ENCODE measurements around the gene CCNG2.

Gene CCNG2

DNA sequence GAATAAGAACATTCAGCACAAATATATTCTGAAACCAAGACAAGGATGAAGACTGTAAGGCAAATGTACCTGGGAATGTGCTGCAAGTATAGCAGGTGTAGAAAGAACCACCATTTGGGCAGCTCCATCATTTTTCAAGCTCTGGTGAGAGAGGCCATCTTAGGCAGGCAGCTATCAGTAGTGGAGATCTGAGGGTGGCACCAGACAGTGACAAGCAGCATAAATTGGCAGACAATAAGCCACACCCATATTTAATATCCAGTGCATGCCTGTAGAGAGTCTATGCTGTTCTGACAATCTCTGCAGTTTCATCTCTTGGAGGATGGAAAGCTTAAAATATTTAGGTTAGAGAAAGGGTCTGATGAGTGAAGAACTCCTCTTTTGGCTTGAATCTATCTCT lies 22.5 kb downstream of the CCNG2 start:
- no peak for DNase-seq

DNA sequence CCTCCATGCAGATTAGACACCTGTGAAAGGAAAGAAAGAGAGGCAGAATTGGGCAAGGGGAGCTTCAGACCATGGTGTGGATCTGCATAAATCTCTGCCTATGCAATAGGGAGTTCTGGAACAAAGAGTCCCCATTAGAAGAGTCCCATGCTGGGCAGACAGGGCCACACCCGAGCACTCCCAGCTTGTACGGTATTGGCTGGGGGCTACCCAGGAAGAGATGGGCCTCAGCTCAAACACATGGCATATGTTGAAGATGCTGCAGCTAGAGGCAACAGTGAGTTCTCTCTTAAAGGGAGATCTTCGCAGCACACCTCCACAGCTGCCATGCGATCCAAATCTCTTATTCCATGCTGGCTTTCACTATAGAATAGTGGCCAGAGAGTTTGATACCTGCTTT lies 24.7 kb downstream of the CCNG2 start:
- no peak for DNase-seq

DNA sequence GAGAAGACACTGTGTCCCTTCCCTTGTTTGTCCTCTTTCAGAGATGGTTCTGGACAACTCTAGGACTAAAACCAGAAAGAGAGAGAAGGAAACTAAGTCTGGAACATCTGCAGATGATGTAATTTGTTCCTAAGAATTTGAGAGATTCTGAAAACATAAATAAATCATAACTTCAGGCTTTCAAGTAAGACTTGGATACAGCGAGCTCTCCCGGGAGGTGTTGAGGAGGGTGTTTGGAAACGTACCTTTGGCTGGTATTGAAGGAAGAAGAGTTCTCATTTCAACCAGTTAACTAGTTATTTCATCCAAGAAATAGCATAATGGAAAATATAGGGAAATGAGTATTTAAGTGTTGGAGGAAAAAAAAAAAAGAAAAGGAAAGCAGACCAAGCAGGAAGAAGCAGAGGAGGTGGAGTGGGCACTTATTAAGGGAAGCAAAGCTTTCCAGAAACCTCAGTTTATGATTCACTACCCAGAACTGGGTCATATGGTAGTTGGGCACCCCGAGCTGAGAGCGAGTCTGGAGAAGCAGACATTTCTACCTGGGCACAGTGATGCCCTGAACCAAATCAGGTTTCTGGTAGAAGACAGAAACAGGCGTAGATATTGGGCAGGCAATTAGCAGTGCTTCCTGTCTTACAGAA lies 26.9 kb downstream of the CCNG2 start:
- DNase-seq = no peak

DNA sequence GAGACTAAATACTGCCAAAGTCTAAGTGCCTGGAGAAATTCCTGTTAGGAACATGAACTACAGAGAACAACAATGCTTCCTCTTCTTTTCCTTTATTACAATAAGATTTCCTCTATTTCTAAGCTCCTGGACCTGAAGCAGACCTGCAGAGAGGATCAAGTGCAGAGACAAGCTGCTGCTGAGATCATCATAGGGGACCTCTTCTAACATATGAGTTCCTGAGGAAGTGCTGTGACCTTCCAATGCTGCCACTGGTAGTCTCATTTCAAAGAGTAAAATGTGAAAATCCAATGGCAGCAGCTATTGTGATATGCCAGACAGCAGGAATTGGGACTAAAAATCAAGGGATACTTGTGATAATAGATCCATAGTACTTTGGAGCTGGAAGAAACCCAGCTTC lies 28.0 kb downstream of the CCNG2 start:
- no peak for DNase-seq

DNA sequence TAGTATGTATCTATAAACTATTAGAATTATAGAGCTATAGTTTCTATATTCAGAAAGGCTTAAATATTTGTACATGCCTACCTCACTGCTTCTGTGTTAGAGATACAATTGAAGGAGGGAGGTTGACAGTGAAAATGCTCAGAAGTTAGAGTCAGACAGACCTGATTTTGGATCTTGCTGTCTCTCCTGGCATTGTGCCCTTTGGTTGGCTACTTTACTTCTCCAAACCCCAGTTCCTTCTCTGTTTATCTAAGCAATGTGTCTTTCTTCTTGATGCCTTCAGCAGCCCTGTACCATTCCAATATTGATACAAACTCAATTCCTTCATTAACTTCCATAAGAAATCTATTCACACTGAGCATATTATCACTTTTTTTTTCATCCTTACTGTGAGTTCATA lies 28.7 kb downstream of the CCNG2 start:
- DNase-seq = no peak

DNA sequence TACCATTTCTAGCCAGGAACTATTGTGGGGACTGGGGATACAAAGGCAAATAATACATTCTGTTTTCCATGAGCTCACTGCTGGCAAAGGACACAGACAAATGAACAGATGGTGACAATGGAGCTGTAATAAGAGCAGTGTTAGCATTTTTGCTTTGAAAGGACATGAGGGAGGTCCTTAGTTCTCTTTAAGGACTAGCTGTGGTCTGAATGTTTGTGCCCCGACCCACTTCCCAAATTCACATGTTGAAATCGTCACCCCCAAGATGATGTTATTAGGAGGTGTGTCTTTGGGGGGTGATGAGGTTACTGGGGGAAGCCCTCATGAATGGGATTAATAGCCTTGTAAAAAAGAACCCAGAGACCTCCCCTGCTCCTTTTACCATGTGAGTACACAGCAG lies 30.3 kb downstream of the CCNG2 start:
- peak; percentile 48 for DNase-seq

DNA sequence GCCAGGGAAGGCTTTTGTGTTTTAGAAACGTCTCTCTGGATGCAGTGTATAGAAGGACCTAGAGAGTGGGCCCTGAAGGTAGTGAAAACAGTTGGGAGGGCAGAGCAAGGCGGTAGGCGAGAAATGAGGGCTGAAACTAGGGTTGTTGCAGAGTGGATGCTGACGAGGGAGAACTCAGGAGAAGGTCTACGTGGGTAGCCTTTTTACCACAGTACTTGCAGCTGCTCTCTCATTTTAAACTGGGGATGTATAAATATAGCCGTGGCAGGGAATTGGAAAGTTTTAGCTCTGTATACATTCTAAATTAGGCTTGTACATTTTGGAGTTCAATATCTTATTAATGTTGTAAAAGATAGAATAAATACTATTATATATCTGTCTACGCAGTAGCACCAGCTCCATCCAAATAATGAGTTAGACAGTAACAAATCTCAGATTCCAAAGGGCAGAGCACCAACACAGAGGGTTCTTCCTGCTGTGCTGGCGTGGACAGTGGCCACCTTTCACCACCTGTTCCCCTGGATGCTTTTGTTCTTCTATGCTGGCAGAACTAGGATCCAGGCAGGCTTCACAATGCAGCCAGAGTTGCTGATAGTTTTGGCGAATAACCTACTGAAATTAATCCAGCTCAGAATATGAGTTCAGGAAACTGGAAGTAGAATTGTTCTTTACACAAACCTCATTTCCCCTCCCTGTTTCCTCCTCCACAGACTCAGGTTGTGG lies 31.7 kb downstream of the CCNG2 start:
- DNase-seq = no peak

DNA sequence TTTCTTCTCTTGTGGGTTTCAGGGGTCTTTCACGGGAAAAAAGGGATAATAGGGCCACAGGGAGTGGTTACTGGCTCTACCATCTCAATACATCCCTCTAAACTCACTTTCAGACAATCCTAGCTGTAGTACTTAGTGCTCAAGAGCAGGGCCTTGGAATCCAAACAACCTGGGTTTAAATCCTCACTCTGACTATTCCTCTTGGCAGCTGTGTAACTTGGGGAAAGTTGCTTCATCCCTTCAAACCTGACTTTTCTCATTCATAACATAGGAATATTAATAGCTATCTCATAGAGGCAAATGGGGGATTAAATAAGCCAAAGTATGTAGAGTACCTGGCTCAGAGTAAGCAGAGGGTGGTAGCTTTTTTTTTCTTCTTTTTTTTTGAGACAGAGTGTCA lies 32.4 kb downstream of the CCNG2 start:
- DNase-seq = no peak

DNA sequence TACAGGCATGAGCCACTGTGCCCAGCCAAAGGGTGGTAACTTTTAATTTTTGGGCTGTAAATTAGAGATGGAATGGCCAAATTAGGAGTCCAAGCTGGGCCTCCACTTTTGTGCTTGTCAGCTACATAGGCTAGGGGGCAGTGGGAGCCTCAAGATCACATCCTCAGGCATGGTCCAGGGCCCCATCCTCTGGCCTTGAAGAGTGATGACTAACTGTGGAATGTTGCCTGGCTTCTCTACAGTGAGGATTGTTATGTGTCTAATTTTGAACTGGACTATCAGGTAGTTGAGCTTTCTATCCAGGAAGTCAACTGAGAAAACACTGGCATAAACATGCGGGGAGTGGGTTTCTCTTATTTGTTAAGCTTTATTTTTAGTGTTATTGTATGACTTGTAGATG lies 33.0 kb downstream of the CCNG2 start:
- no peak for DNase-seq

DNA sequence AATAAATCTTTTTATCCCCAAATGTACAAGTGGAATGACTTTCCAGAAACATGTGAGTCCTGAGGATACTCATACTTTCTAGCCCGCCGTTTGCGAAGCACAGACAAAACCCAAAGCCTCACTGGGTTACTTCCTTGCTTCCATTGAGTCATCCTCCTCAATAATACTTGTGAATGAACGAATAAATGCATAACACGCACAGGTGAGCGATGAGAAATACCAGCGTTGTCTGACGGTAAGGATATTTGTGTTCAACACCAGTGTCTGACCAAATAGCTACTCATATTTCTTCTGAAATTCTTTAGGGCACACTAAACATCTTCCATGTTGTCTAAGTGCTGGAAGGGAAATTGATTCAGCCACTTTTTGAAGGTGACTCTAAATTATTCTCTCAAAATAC lies 36.0 kb downstream of the CCNG2 start:
- DNase-seq = no peak

DNA sequence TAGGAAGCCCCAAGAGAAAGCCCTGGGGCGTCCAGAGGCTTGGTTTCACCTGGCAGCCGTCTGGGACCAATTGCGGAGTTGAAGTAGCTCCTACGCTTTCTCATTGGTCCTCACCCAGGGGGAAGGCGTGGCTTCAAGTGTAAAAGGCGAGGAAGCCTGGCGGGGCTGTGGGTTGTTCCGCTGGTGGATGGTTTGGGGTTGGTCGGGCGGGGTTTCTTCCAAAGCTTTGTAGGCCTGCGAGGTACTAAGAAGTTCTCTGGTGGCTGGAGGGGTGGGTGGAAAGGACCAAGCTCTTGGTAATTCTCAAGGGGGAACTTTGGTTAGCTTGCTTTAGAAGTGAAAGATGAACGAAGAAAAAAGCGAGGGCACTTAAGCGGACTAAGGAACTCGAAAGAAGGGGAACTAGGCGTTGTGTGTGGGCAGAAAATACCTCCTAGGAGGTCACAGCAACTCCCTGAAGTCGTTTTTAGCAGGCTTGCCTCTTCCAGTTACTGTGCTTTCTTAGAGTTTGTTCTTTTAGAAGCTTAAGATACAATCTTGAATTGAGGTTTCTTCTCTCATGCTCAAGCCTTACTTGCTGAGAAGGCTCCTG lies 36.6 kb downstream of the CCNG2 start:
- no peak for DNase-seq

DNA sequence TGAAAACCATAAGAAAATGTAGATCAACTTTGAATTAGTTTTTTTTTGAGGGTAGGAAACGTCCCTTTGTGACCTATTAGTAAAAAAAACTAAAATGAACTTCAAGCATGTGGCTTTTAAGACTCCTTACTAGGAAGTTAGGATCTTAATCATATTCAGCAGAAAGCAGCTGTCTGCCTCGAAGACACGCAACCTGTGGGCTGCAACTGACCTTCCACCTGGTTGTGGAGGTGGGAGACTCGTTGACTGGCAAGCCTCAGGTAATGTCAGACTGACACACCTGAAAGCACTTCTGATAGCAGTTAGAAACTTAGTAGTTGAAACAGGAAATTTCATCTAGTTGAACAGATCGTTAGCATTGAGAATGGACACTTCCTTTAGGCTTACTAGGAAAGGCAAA lies 37.4 kb downstream of the CCNG2 start:
- no peak for DNase-seq

DNA sequence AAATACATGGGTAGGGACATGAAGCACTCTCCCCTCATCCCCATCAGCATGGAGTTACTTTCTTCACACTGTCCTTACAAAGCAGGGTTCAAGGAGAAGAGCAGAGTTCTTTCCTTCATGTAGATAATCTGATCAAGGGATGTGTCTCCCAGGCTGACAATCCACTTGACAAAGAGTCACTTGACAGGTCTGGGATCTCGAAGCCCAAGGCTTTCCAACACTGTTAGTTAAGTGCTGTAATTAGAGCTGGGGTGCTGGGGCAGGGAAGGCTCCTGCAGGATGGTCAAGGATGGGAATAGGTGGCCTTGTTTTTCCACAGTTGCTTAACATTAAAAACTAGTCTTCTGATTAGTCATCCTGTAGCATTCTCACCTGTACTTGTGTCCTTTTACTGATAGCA lies 38.0 kb downstream of the CCNG2 start:
- DNase-seq = no peak

DNA sequence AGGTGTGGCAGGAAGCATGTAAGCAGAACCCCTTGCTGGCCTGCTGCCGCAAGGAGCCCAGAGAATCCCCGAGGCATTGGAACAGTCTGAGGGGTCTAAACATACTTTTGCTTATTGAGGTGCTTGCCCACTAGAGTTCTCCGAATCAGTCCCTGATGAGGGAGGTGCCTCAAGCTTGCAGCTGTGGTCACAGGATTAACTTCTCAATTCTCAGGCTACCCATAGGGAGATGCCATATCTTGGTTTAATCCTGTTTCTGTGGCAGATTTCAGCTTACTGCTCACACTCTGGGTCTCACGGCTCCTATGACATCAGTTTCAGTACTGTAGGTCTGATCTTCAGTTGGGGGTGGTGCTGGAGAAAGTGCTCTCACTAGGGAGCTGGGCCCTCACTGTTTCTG lies 39.9 kb downstream of the CCNG2 start:
- DNase-seq = no peak

DNA sequence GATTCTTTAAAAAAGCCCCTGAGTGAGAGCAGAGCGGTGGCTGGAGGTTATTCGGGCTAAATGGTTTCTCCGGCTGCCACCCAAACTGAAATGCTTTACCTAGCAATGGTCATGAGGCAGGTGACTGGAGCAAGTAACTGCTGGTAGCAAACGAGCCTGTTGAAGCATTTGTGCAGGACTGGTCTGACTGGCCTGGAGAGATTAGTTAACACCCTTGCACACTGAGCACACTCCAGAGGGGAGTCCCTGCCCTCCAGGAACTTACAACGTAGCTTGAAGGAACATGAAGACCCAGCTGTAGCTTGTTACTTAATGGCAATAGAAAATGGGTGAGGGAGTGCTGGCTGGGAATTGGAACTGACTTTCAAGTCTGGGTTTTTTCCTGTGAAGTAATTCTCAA lies 40.4 kb downstream of the CCNG2 start:
- DNase-seq = no peak

DNA sequence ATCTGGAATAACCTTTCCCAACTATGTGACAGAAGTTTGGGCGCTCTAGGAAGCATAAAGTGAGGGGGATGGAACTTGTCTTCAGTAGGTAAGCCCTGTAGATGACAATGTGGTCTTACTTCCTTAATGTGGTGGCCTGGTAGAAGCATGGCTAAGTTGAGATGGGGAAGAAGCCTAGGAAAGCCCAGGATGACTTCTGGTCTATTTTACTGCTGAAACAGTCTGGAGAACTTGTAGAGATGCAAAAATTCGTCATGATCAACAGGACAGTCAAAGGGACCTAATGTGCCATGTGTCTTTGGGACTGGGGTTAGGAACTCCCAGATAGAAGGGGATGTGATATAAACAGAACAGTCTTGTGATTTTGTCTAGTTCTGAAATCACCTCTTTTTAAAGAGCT lies 40.8 kb downstream of the CCNG2 start:
- no peak for DNase-seq

DNA sequence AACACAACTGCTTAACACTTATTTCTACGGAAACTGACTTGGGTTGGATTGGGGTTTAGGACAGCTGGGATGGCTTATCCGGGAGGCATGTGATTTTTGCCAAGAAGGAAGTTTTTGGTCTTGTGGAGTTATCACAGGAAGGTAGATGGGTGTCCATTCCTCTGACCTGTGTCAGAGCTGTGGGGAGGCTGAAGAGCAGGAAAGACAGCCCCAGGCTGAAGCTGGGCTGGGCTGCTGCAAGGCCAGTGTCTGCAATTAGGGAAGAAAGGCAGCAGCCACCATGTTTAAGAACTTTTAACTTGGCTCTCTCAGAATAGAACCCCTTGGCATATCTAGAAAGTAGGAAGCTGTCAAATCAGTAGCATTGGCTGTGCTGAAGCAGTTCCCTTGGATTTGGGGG lies 42.3 kb downstream of the CCNG2 start:
- DNase-seq = no peak

DNA sequence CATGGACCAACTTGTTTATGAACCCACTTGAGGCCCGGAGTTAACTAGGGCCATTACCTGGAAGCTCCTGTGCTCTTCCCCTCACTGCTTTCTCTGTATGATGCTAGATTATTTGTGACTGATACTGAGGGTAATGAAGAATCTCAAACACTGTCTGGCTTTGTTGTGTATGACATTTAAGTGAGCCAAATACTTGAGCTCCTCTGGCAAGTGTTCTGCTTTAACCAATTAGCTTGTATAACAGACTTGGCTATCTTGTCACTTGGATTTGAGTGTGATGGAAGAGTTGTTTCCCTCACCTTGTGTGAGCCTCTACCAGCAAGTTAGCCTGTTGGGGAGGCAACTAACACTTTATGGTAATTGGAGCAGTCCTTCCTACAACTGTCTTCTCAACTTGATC lies 42.7 kb downstream of the CCNG2 start:
- no peak for DNase-seq

DNA sequence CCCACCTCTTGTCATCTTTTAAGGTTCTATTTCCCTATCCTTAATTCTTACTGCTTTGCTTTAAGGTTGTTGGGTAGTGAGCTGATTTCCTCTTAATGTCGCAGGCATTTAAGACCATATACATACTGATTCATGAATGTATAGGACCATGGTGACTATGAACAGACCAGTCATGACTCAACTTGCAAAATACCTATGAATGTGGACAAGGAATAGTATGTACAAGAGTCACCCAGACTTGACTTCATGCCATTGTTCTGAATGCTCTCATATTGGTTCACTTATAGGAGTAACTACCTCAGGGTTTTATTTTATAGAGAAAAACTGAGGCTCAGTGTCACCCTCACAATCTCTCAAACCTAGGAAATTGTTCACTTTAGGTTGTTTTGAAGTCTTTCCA lies 44.3 kb downstream of the CCNG2 start:
- DNase-seq = no peak

DNA sequence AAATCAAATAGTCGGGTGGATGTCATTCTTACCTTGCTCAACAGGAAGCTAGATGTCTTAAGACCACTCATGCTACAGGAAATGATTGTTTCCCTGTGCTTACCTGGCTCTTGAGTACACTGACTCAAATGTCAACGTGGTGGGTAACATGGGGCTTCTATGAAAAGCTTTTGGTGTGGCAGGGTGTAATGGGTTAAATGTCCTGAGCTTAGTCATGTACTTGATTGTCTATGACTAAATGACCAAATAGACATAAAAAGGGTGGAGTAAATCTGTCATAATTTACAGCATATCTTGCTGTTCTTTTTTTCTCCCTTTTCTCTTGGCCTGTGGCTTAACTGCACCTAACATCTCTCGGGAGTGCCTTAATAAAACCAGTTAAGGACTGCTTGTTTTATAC lies 44.9 kb downstream of the CCNG2 start:
- no peak for DNase-seq

DNA sequence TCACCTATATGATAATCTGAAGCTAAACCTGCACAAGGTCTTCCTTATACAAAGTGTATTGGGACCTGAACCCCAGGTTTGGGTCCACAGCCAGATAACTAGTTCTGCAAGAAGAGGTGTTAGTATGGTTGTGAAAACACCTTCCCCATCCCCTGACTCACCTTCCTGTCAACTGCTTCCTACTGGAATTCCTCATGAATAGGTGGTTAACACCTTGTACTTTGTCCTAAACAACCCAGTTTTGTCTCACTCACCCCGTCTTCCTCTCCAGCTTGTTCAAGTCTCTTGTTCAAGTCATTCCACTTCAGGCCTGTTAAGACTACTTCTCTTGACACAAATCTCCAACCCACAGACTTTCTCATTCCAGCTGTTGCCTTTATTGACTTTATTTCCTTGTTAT lies 45.5 kb downstream of the CCNG2 start:
- DNase-seq = no peak

DNA sequence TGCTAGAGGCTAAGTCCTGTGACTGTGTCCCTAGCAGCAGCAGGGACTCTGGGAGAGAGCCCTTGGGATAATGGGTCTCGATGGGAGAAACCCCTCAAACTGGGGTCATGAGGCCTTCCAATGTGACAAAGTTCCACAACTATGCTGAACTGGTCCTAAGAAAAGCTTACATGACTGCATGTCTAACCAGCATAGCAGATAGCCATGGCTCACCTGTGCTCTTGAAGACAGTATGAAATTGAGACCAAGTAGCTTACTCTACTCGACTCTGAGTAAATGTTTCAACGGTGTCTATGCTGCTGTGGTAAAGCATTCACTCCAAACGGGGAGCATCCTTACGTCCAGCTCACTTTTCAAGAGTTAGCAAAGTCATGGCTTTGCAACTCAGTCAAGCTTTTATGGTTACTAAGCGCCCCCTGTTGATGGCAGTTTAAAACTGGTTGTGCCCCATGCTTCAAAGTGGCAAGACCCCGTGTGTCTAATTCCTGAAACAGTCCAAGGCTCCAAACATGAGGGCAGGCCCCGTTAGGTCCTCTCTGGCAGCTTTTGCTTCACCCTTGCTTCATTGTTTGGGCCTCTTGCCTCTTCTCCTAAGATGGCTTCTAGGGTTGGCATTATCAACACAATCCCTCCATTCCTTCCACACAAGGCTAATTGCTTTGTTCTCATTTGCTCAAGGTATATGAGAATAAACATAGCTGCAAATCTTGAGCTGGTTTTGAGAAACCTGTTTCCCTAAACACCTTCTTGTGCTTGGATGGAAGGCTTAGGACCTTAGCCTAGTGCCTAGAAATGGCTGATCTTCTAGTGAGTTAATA lies 46.6 kb downstream of the CCNG2 start:
- DNase-seq = peak; percentile 91

DNA sequence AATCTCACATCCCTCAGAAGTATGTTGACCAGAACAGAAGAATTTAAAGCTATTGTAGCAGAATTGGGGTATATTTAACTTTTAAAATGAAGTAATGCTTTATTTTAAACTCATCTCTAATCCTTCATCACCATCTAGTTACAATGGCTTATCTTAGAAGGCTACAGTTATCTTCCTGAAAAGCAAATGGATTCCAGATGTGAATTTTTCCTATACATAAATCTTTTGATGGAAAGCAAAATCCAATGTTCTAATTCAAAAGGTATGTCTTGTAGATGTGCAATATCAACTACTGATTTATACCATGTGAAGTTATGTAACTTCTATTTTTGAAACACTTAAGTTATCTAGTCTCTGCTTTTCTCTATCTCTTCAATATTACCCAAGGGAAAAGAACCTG lies 47.6 kb downstream of the CCNG2 start:
- peak; percentile 37 for DNase-seq

DNA sequence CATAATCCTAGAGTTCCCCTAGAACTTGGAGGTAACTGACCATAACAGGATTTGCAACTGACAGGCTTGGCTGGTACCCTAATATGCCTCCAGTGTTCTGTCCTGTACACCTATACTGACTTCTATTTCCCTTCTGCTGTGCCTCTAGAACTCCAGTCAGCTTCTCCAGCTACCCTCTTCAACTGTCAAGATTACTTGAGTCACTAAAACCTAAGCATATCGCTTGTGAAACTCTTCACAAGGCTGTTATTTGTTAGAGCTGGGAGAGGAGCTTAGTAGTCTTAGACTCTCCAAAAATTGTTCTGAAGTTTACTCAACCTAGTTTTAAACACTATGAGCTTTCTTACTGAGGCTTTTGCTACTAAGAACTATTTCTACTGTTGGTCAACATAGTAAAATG lies 52.0 kb downstream of the CCNG2 start:
- DNase-seq = no peak

Data from eye (tissue), 1 donor.